ENCODE measurements around the gene MED12L. TPM values are rescaled to one million over a fixed set of nuclear protein-coding genes. Genes with fewer than 3 reads are reported as not detected.

The MED12L gene
- total RNA-seq, 4 donors from 2014 or later: 0.51 to 12.7 (median 3.1) TPM

DNA sequence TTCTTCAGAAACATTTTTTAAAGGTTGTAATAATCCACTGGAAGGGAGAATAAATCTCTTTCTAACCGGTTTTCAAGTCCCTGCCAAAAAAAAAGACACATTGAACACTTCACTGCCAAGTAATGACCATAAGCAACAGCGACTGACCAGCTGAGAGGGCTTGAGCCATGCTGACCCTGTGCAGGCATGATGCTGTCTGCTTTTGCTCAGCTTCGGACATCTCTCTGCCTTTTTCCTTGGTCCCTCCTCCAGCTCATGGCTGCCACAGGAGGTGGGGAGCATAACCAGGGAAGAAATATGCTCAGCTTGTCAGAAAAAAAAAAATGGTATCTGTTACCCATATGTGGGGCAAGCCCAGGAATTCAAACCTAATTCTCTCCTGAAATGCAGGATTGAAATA is 373.9 kb downstream of the MED12L start:
- no peak for DNase-seq
- Histone ChIP-seq H3K4me1 (no peaks in the 10 kb centered on the region), H3K4me3 (no peak overlapping the region), H3K9me3 (no peaks in the 10 kb centered on the region), H3K27me3 (no peaks in the 10 kb centered on the region), H3K36me3 (no peaks in the 10 kb centered on the region), H3K27ac (no peak overlapping the region)
- TF ChIP-seq POLR2A (IDR thresholded peaks at IDR 0.05) (no peak), CTCF (IDR thresholded peaks at IDR 0.05) (no peak)
- intact Hi-C loops (cut with DNase I; ENCODE audit: low total_unique reads): no loop called here

- peak overlapping the region in 1 of 2 donors; percentile 50 for H3K4me3 ChIP-seq
Measured at GRCh38 chr3:151460228-151460627, 374.8 kb downstream of the MED12L start.

DNA sequence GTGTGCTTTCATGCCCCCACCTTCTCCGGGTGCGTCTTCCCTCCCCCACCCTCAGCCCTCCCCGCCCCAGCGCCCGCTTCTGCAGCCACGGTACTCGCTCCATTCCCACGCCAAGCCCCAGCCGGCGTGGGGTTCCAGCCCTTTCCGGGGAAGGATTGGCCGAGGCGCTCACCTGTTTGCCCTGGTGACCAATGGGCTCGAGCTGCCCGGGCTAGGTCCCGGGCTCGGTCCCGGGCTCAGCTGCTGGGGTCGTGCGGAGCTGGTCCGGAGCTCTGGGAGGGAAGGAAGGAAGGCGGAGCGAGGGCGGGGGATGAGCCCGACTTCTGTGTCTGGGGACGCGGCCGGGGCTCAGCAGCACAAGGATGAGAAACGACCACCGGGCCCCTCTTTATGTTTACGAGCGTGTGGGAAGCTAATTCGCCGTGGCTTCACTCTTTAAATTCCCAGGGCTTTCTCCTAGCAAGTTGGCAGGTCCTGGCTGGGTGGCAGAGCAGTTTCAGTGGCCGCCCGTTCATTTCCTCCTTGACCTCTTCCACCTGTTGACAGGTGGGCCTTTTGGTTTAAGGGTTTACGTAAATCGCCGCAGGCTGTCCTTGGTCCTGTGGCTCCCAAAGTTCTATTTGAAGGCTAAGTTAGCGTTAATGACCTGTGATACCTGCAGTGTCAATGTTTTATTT is 375.4 kb downstream of the MED12L start, which contains the start of gene IGSF10:
TSS of gene IGSF10 (minus strand) at position 288 of the 677 bp plus-strand sequence. CDS start 2,352 bp downstream, outside the sequence.
- H3K4me3 ChIP-seq: peak within 1 kb of the TSS; percentile 40 to 50
- no peaks in the 10 kb centered on the region for H3K27me3 ChIP-seq
- H3K36me3 ChIP-seq: no peaks in the 10 kb centered on the region
- intact Hi-C loops (cut with DNase I; ENCODE audit: low total_unique reads): no loop called here
- TF ChIP-seq CTCF (IDR thresholded peaks at IDR 0.05) (no peak), POLR2A (IDR thresholded peaks at IDR 0.05) (no peak)
- no peaks in the 10 kb centered on the region for H3K9me3 ChIP-seq
- no peaks in the 10 kb centered on the region for H3K4me1 ChIP-seq
- no peak for DNase-seq
- no peak within 1 kb of the TSS for H3K27ac ChIP-seq

More at GRCh38 chr3:151460228-151460627, 374.8 kb downstream of the MED12L start:
- Histone ChIP-seq H3K36me3 (no peaks in the 10 kb centered on the region), H3K4me1 (no peaks in the 10 kb centered on the region), H3K9me3 (no peaks in the 10 kb centered on the region), H3K27ac (no peak overlapping the region), H3K27me3 (no peaks in the 10 kb centered on the region)
- TF ChIP-seq CTCF (IDR thresholded peaks at IDR 0.05): no peak
- no peak for TF ChIP-seq POLR2A (IDR thresholded peaks at IDR 0.05)
- intact Hi-C loops (cut with DNase I; ENCODE audit: low total_unique reads): no loop called here
- DNase-seq: no peak

DNA sequence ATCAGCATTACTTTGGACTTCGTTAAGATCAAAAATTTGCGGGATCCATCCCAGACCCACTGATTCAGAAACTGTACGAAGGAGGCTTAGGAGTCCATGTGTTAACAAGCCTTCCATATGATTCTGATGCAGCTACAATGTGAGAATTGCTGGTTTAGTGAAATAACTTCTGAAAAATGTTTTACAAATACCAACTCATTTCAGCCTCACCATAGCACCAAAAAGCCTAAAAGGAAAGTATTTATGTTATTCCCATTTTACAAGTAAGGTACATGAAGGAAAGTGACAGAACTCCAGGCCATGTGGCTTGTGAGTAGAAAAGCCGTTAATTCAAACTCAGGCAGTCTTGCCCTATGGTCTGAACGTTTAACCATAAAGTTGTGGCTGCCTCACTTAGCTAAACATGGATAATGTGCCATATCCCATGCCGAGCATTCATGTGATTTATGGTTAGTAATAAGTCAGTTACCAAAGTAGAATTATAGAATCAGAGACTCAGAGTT is 376.9 kb downstream of the MED12L start:
- intact Hi-C loops (cut with DNase I; ENCODE audit: low total_unique reads): no loop called here
- no peak overlapping the region for H3K4me3 ChIP-seq

More for the DNA sequence above, 376.9 kb downstream of the MED12L start:
- no peaks in the 10 kb centered on the region for H3K27me3 ChIP-seq
- no peaks in the 10 kb centered on the region for H3K36me3 ChIP-seq
- no peak overlapping the region for H3K27ac ChIP-seq
- H3K4me1 ChIP-seq: no peaks in the 10 kb centered on the region
- no peak for DNase-seq
- no peaks in the 10 kb centered on the region for H3K9me3 ChIP-seq
- TF ChIP-seq CTCF (IDR thresholded peaks at IDR 0.05) (no peak), POLR2A (IDR thresholded peaks at IDR 0.05) (no peak)
